AG04449 (cell line): Measurements from ENCODE around the gene C19orf25.
A peak's percentile ranks its signal among the peaks of the same experiment; 100 is the strongest.

Experiments
- CTCF ChIA-PET: fragments of 350-600 bp; formaldehyde crosslinking; extraction: SDS; loops from one replicate; lab custom pipeline; 2021; ENCODE audit warnings: antibody characterized with exemption; lab: Yijun Ruan, JAX
- POLR2A ChIA-PET: fragments of 400-600, 350-600 bp; formaldehyde crosslinking; extraction: SDS; loops from one replicate; lab custom pipeline; 2020; ENCODE audit warnings: antibody characterized with exemption, inconsistent platforms; lab: Yijun Ruan, JAX
- DNase-seq: peaks from one replicate; pipeline ENCODE4 v3.0.0-alpha.2; 2010; ENCODE audit warnings: low read depth, low spot score
- H3K4me3 ChIP-seq: 2 replicates; pipeline ENCODE4 v1.5.1; 2011; ENCODE audit warnings: low read depth, mild to moderate bottlenecking, control low read depth, low read length
- TF ChIP-seq, protein P1 (sequence below): IDR thresholded peaks from one replicate; pipeline ENCODE4 v1.5.1; 2011; ENCODE audit warnings: mild to moderate bottlenecking, moderate library complexity, low read length, control low read depth, inconsistent platforms; ENCODE audit not compliant: insufficient read depth; ENCODE audit errors: missing control alignments

Gene C19orf25

GRCh38 chr19:1473085-1473851 is 5.7 kb downstream of the C19orf25 start:
- H3K4me3 ChIP-seq: no peak overlapping the region
- no peak for DNase-seq
- TF ChIP-seq, protein P1, sequence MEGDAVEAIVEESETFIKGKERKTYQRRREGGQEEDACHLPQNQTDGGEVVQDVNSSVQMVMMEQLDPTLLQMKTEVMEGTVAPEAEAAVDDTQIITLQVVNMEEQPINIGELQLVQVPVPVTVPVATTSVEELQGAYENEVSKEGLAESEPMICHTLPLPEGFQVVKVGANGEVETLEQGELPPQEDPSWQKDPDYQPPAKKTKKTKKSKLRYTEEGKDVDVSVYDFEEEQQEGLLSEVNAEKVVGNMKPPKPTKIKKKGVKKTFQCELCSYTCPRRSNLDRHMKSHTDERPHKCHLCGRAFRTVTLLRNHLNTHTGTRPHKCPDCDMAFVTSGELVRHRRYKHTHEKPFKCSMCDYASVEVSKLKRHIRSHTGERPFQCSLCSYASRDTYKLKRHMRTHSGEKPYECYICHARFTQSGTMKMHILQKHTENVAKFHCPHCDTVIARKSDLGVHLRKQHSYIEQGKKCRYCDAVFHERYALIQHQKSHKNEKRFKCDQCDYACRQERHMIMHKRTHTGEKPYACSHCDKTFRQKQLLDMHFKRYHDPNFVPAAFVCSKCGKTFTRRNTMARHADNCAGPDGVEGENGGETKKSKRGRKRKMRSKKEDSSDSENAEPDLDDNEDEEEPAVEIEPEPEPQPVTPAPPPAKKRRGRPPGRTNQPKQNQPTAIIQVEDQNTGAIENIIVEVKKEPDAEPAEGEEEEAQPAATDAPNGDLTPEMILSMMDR: no peak
- ChIA-PET POLR2A (no interaction called here), CTCF (interaction anchor here (0.7 to 2.0 kb wide), 3 partner anchors 161 to 199 kb away, joined by 3 to 5 read pairs (median 3); no protein-coding TSS in a partner anchor)

- DNase-seq: no peak
- TF ChIP-seq, protein P1: no peak
- ChIA-PET CTCF (interaction anchor here (0.7 to 2.0 kb wide), 4 partner anchors 9 to 193 kb away, joined by 3 to 5 read pairs (median 4); no protein-coding TSS in a partner anchor), POLR2A (interaction anchor here (0.5 to 1.2 kb wide), 2 partner anchors 17 to 18 kb away, joined by 3 read pairs; partner anchors contain the start of gene REEP6)
- H3K4me3 ChIP-seq: no peak overlapping the region
Observed at GRCh38 chr19:1472231-1473084, 6.6 kb downstream of the C19orf25 start.

- DNase-seq: no peak
- POLR2A ChIA-PET: interaction anchor here (0.5 to 1.2 kb wide), 3 partner anchors 16 to 202 kb away, joined by 3 read pairs; partner anchors contain the start of genes CIRBP and REEP6
- TF ChIP-seq, protein P1: no peak
- H3K4me3 ChIP-seq: no peak overlapping the region
- CTCF ChIA-PET: interaction anchor here (0.7 to 2.0 kb wide), 4 partner anchors 9 to 198 kb away, joined by 3 to 5 read pairs (median 4); no protein-coding TSS in a partner anchor
Observed at GRCh38 chr19:1471515-1472160, 7.4 kb downstream of the C19orf25 start.

DNA sequence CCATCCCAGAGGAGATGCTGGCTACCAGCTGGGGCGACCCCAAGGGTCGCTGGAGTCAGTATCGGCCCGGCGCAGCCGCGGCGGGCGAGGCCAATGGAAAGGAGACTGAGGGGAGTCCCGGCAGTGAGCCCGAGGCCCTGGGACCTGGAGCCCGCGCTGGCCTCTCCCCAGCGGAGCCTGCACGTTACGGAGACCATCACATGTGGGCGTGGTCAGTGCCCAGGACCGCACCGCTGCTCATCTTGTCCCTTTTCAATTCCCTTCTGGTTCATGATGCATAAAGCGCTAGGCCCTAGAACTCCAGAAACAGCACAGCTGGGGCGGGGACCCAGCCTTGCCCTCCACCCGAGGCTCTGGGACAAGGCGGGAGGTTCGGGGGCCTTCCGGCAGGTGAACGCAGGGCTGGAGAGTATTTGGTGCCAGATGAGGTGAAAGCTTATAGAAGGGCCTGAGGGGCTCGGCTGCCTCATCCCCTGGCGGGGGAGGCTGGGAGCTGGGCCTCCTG is 8.0 kb downstream of the C19orf25 start:
- peak overlapping the region; percentile 12 for H3K4me3 ChIP-seq
- POLR2A ChIA-PET: interaction anchor here (1.1 to 1.2 kb wide), 2 partner anchors 16 to 202 kb away, joined by 3 read pairs; partner anchors contain the start of gene CIRBP
- DNase-seq: no peak
- TF ChIP-seq, protein P1: no peak
- CTCF ChIA-PET: interaction anchor here (0.7 to 2.0 kb wide), 3 partner anchors 8 to 198 kb away, joined by 3 to 5 read pairs (median 4); no protein-coding TSS in a partner anchor

DNA sequence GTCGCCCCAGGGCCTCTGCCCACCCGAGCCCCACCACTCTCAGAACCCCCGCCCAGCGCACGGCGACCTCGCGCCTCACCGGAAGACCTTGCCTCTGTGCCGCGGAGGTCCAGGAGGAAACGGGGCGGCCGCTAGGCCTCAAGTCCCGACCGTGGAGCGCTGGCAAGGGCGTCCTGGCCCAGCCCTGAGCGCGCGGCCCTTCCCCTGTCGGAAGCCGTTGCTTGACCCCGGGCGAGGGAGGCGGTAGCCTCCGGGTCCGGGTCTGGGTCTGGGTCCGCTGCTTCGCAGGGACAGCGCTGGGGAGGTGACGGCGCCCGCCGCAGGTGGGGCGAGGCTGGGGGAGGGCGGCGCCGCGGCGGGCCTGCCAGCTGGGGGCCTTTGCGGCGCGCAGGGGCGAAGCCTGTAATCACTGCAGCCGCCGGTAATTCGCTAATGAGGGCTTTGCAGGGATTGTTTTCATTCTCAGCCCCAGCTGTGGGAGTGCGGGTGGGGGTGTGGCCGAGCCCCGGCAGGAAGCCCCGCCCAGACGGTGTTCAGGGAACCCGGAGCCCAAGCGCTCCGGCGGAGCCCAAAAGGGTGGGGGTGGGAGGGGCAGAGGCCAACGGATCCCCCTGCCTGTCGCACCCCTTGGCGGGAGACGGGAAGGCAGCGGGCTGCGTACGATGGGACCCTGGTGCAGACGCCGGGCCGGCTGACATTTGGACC is 8.6 kb downstream of the C19orf25 start:
- CTCF ChIA-PET: no interaction called here
- no peak for DNase-seq
- peak overlapping the region; percentile 15 for H3K4me3 ChIP-seq
- TF ChIP-seq, protein P1: no peak
- POLR2A ChIA-PET: interaction anchor here (1.1 kb wide), 1 partner anchor 201 kb away, joined by 3 read pairs; the partner anchor contains the start of gene CIRBP
